Smooth muscle cell (in vitro differentiated cells): ENCODE data around the gene ADAMTS14. TPM values are rescaled to one million over a fixed set of nuclear protein-coding genes. Genes with fewer than 3 reads are reported as not detected.

ENCODE experiments used
- DNase-seq: peaks from one replicate; lab custom pipeline; 2025; ENCODE audit not compliant: unreplicated experiment; lab: John Stamatoyannopoulos, UW
- H2AFZ ChIP-seq: fragments of 200-600 bp; sonication (generic); 2 replicates; pipeline ENCODE4 v1.6.0; 2016; ENCODE audit warnings: antibody characterized with exemption, low read depth, mild to moderate bottlenecking
- H3F3A ChIP-seq: fragments of 200-600 bp; sonication (generic); 2 replicates; pipeline ENCODE4 v1.6.0; 2017; ENCODE audit warnings: antibody characterized with exemption, low read depth
- H3K27ac ChIP-seq: fragments of 200-600 bp; sonication (generic); 2 replicates; pipeline ENCODE4 v1.5.1; 2016; ENCODE audit warnings: low read depth, mild to moderate bottlenecking
- H3K27me3 ChIP-seq: fragments of 200-600 bp; sonication (generic); 2 replicates; pipeline ENCODE4 v1.6.1; 2016; ENCODE audit warnings: low read depth, mild to moderate bottlenecking
- H3K36me3 ChIP-seq: fragments of 200-600 bp; sonication (generic); 2 replicates; pipeline ENCODE4 v1.5.1; 2016; ENCODE audit warnings: low read depth
- H3K4me1 ChIP-seq: fragments of 200-600 bp; sonication (generic); 2 replicates; pipeline ENCODE4 v1.5.1; 2016; ENCODE audit warnings: low read depth
- H3K4me2 ChIP-seq: fragments of 200-600 bp; sonication (generic); 2 replicates; pipeline ENCODE4 v1.6.0; 2016; ENCODE audit warnings: mild to moderate bottlenecking
- H3K4me3 ChIP-seq: fragments of 200-600 bp; sonication (generic); 2 replicates; pipeline ENCODE4 v1.5.1; 2016; ENCODE audit warnings: mild to moderate bottlenecking
- H3K79me2 ChIP-seq: fragments of 200-600 bp; sonication (generic); 2 replicates; pipeline ENCODE4 v1.6.0; 2016; ENCODE audit warnings: low read depth, mild to moderate bottlenecking
- H3K9ac ChIP-seq: fragments of 200-600 bp; sonication (generic); 2 replicates; pipeline ENCODE4 v1.6.0; 2016; ENCODE audit warnings: low read depth
- H3K9me3 ChIP-seq: fragments of 200-600 bp; sonication (generic); replicated peaks from 2 replicates; pipeline ENCODE4 v1.5.1; 2016; ENCODE audit warnings: low read depth
- H4K20me1 ChIP-seq: fragments of 200-600 bp; sonication (generic); 2 replicates; pipeline ENCODE4 v1.6.0; 2016; ENCODE audit warnings: low read depth
- WGBS: methylation state at CpG from one replicate; pipeline ENCODE4 v1.1.7; 2016; ENCODE audit warnings: low lambda C conversion rate; 5-methylcytosine and 5-hydroxymethylcytosine counted together
- polyA plus RNA-seq: library from polyadenylated mRNA; unstranded; fragments of >200 nt; fragmentation: Nextera tagmentation; extraction: Ambion mirVana; gene quantifications from 2 replicates; pipeline ENCODE4 v1.2.1, GENCODE V29; 2016
- total RNA-seq: library from RNA; depleted of rRNA; stranded (reverse); fragments of >200 nt; gene quantifications from 2 replicates; pipeline ENCODE4 v1.2.3, GENCODE V29; 2014
- TF ChIP-seq, protein P1 (sequence below): fragments of 200-600 bp; sonication (generic); IDR thresholded peaks from 2 replicates; pipeline ENCODE4 v1.5.1; 2017; ENCODE audit warnings: borderline replicate concordance, mild to moderate bottlenecking, antibody characterized with exemption; ENCODE audit not compliant: insufficient read depth, poor library complexity, severe bottlenecking

The ADAMTS14 gene
- total and polyA plus RNA-seq, 2 experiments from 2014 or later = 6.3 to 10.1 TPM

DNA sequence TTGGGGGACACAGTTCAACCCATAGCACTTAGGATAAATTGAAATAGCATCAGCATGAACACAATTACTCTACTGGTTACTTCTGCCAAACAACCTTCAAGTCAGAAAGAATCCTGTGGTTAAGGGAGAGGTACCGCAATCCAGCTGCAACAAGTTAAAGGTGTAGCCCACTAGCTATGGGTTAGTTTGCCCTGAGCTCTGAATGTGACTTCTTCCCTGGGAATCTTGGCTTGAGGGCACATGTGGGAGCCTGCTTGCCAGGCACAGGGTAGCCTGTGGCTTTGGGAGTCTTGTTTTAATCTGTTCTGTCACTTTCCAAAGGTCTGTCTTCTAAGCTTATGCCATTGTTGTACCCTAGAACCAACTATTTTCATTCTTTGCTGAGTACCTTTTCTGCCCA is 134.5 kb downstream of the ADAMTS14 start:
- DNase-seq = no peak
- Histone ChIP-seq H3K4me3 (no peak overlapping the region), H3K9ac (no peak overlapping the region), H3F3A (no peaks in the 10 kb centered on the region), H4K20me1 (no peaks in the 10 kb centered on the region), H3K4me1 (no peaks in the 10 kb centered on the region), H3K27me3 (no peaks in the 10 kb centered on the region), H3K4me2 (no peak overlapping the region), H3K79me2 (no peaks in the 10 kb centered on the region), H3K27ac (no peak overlapping the region), H2AFZ (no peak overlapping the region), H3K36me3 (no peaks in the 10 kb centered on the region), H3K9me3 (no peaks in the 10 kb centered on the region)
- WGBS = 96% methylated on average over 1 of the region's 1 CpG
- TF ChIP-seq, protein P1, sequence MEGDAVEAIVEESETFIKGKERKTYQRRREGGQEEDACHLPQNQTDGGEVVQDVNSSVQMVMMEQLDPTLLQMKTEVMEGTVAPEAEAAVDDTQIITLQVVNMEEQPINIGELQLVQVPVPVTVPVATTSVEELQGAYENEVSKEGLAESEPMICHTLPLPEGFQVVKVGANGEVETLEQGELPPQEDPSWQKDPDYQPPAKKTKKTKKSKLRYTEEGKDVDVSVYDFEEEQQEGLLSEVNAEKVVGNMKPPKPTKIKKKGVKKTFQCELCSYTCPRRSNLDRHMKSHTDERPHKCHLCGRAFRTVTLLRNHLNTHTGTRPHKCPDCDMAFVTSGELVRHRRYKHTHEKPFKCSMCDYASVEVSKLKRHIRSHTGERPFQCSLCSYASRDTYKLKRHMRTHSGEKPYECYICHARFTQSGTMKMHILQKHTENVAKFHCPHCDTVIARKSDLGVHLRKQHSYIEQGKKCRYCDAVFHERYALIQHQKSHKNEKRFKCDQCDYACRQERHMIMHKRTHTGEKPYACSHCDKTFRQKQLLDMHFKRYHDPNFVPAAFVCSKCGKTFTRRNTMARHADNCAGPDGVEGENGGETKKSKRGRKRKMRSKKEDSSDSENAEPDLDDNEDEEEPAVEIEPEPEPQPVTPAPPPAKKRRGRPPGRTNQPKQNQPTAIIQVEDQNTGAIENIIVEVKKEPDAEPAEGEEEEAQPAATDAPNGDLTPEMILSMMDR = no peak

DNA sequence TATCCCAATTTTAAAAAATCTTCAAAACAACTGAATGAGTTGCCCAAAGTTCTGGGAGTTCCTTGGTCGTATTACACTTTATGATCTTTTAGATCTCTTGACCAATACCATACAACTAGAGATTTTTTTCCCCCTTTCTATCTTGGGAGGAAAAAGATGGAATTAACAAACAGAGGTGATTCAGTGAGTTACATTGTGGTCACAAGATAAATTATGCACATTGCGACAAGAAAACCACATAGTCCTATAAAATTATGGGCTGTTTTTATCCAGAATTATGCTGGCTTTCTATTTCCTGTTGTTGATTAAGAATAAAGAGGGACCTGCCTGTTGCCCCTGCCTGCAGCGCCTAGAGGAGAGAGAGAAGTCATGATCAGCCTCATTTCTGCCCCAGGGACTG is 135.2 kb downstream of the ADAMTS14 start:
- Histone ChIP-seq H3K4me3 (no peak overlapping the region), H2AFZ (no peak overlapping the region), H3K27me3 (no peaks in the 10 kb centered on the region), H3K27ac (no peak overlapping the region), H3F3A (no peaks in the 10 kb centered on the region), H3K9me3 (no peaks in the 10 kb centered on the region), H3K9ac (no peak overlapping the region), H4K20me1 (no peaks in the 10 kb centered on the region), H3K79me2 (no peaks in the 10 kb centered on the region), H3K4me2 (no peak overlapping the region), H3K4me1 (no peaks in the 10 kb centered on the region), H3K36me3 (no peaks in the 10 kb centered on the region)
- 62% methylated on average over 3 of the region's 3 CpGs for WGBS
- DNase-seq = no peak
- TF ChIP-seq, protein P1 = no peak

DNA sequence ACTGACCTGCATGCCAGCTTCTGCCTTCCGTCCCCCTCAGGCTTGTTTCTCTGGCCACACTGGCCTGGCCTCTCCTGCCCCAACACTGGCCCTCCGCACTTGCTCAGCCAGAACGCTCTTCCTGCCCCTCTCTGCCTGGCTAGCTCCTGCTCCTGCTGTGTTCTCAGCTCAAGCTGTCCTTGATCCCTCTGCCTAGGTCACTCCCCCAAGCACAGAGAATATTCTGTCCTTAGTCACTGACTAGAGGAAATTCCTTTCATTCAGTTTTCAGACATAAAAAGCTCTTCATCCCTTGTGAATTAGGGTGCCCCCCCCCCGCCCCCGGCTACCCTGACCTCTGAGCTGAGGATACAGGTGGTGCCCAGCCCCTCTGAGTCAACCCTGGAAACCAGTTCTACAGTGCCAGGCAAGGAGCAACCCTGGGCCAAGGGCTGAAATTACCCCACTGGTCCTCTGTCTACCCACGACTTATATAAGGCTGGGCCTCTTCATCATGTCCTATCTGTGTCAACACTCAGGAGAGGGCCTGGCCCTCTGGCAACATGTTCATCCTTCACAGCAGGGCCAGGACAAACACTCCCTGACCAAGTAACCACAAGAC is 136.8 kb downstream of the ADAMTS14 start:
- peak overlapping the region; percentile 10 for H3K27ac ChIP-seq
- no peak overlapping the region for H3K4me2 ChIP-seq
- no peaks in the 10 kb centered on the region for H3K79me2 ChIP-seq
- H3F3A ChIP-seq = no peaks in the 10 kb centered on the region
- no peaks in the 10 kb centered on the region for H3K27me3 ChIP-seq
- TF ChIP-seq, protein P1 = no peak
- no peaks in the 10 kb centered on the region for H3K9me3 ChIP-seq
- no peaks in the 10 kb centered on the region for H3K4me1 ChIP-seq
- H3K9ac ChIP-seq = no peak overlapping the region
- H2AFZ ChIP-seq = no peak overlapping the region
- H3K36me3 ChIP-seq = no peaks in the 10 kb centered on the region
- no peak for DNase-seq
- H4K20me1 ChIP-seq = no peaks in the 10 kb centered on the region
- no peak overlapping the region for H3K4me3 ChIP-seq
- WGBS = 67% methylated on average over 6 of the region's 6 CpGs

DNA sequence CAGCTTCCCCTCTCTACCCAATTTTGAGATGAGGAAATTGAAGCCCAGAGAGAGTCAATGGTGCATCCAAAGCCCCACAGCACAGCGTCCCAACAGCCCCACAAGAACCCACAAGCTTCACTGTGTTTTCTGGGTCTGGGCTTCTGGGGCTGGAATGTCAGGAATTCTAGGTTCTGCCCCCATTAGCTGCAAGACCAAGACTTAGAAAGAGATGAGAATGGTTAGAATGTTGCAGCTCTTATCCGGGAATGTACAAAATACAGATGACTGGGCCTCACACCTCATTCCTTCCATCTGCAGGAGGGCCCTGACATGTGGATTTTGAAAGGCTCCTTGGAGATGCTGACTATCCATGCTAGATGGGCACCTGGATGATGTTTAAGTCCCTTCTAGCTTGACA is 137.4 kb downstream of the ADAMTS14 start:
- Histone ChIP-seq H3K36me3 (no peaks in the 10 kb centered on the region), H3K4me2 (no peak overlapping the region), H3F3A (no peaks in the 10 kb centered on the region), H3K4me3 (no peak overlapping the region), H3K9me3 (no peaks in the 10 kb centered on the region), H3K27ac (no peak overlapping the region), H2AFZ (no peak overlapping the region), H3K4me1 (no peaks in the 10 kb centered on the region), H3K79me2 (no peaks in the 10 kb centered on the region), H3K27me3 (no peaks in the 10 kb centered on the region), H4K20me1 (no peaks in the 10 kb centered on the region), H3K9ac (no peak overlapping the region)
- WGBS = 62% methylated on average over 2 of the region's 2 CpGs
- no peak for DNase-seq
- TF ChIP-seq, protein P1 = no peak
